NOMO-1 (cell line): ENCODE data around the gene SLC47A2.

Experiments used
- DNase-seq, 2 experiments: peaks; one replicate each; lab custom pipeline; 2025; ENCODE audit not compliant: unreplicated experiment in 2 of 2; lab: John Stamatoyannopoulos, UW

The SLC47A2 gene

GRCh38 chr17:19729900-19730299, 13.5 kb upstream of the SLC47A2 start:
- no peak for DNase-seq

- DNase-seq = no peak
These were observed 11.7 kb upstream of the SLC47A2 start for GRCh38 chr17:19728084-19728495.

GRCh38 chr17:19727501-19728078, 11.2 kb upstream of the SLC47A2 start:
- DNase-seq = no peak

- no peak for DNase-seq
These were observed 10.4 kb upstream of the SLC47A2 start for GRCh38 chr17:19726631-19727376.

- no peak for DNase-seq
These were observed 9.1 kb upstream of the SLC47A2 start for GRCh38 chr17:19725486-19725885.

- peak; percentile 72 to 82 for DNase-seq
These were observed 8.4 kb upstream of the SLC47A2 start for GRCh38 chr17:19724501-19725420.

GRCh38 chr17:19723964-19724363, 7.6 kb upstream of the SLC47A2 start:
- no peak for DNase-seq

GRCh38 chr17:19720631-19721426, 4.4 kb upstream of the SLC47A2 start:
- no peak for DNase-seq

GRCh38 chr17:19720210-19720475, 3.8 kb upstream of the SLC47A2 start:
- DNase-seq = peak in 1 of 2 experiments; percentile 28

GRCh38 chr17:19719355-19720209, 3.2 kb upstream of the SLC47A2 start:
- no peak for DNase-seq

- DNase-seq = no peak
These were observed 2.4 kb upstream of the SLC47A2 start for GRCh38 chr17:19718613-19719354.

- DNase-seq = no peak
These were observed 1.7 kb upstream of the SLC47A2 start for GRCh38 chr17:19718041-19718612.

- no peak for DNase-seq
These were observed 1.1 kb upstream of the SLC47A2 start for GRCh38 chr17:19717411-19717908.

- DNase-seq = no peak
These were observed 612 bp upstream of the SLC47A2 start for GRCh38 chr17:19717031-19717360.

- no peak for DNase-seq
These were observed 1.6 kb downstream of the SLC47A2 start for GRCh38 chr17:19714542-19715411.

- DNase-seq = no peak
These were observed 2.5 kb downstream of the SLC47A2 start for GRCh38 chr17:19713901-19714361.

- no peak for DNase-seq
These were observed 2.9 kb downstream of the SLC47A2 start for GRCh38 chr17:19713462-19713861.
